NCI-H774 (cell line): ENCODE data around the gene RAD9A.

Experiments used
- DNase-seq: peaks from one replicate; lab custom pipeline; 2025; lab: John Stamatoyannopoulos, UW

The RAD9A gene

DNA sequence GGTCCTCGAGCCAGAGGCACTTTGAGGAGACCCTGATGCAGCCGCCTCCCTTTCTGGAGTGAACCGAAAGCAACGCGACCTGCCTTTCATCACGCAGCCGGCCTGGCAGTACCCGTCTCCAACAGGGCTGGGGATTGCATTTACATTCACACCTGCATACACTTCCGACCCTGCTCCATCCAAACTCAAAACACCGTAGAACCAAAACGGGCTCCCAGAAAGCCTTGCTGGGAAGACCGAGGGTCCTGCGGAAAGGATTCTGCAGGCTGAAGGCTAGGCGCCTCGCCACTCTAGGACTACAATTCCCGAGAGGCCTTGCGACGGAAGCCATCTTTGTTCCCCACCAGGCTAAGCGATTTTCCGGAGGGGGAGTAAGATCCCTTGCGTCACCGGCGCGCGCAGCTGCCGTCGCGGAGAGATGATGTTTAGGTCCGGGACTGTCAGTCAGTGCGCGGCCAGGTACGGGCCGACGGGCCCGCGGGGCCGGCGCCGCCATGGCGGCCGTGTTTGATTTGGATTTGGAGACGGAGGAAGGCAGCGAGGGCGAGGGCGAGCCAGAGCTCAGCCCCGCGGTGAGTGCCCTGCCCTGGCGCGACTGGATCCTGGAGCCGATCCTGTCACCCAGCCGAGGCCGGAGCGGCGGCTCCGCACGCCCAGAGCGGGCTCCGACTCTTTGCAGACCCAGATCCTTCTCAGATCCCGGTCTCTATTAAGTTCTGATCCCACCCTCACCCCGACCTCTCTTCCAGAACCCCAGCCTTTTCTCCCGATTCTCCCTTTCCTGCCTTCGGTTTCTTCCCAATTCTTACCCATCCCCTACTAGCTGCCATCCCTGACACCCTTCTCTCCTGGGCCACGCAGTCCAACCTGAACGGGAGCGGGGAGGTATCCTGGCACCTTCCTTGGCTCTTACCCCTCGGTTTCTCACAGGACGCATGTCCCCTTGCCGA, 36.5 kb downstream of the RAD9A start, which contains the start of gene RPS6KB2:
Gene RPS6KB2 (plus strand): TSS at position 443 of the 950 bp plus-strand sequence. CDS start 52 bp downstream, at position 495.
- DNase-seq, result peak; percentile 98

DNA sequence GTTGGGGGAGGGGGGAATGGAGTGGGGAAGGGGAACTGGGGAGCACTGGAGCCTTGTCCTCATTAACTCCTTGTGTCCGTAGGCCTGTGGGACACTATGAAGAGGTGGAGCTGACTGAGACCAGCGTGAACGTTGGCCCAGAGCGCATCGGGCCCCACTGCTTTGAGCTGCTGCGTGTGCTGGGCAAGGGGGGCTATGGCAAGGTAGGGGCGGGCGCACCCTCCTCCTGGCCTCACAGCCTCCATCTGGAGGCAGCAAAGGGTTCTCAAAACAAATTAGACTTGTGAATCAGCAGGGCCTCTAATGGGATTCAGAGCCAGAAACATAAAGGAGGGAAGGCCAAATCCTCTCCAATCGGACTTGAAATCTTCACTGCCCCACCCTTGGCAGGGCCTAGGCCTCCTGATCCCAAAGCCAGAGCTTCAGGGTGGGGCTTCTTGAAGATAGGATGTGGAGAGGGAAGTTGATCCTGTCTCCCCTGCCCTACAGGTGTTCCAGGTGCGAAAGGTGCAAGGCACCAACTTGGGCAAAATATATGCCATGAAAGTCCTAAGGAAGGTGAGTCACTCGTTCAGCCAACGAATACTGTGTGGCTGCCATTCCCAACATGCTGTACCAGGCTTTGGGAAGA, 37.4 kb downstream of the RAD9A start:
- no peak for DNase-seq

DNA sequence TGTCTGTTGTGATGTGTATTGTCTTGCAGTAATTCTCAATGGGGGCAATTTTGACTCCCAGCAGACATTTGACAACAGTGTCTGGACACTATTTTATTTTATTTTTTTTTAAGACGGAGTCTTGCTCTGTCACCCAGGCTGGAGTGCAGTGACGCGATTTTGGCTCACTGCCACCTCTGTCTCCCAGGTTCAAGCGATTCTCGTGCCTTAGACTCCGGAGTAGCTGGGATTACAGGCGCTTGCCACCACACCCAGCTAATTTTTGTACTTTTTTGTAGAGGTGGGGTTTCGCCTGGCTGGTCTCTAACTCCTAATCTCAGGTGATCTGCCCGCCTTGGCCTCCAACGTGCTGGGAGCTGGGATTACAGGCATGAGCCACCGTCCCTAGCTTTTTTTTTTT, 37.9 kb downstream of the RAD9A start:
- DNase-seq, result no peak

DNA sequence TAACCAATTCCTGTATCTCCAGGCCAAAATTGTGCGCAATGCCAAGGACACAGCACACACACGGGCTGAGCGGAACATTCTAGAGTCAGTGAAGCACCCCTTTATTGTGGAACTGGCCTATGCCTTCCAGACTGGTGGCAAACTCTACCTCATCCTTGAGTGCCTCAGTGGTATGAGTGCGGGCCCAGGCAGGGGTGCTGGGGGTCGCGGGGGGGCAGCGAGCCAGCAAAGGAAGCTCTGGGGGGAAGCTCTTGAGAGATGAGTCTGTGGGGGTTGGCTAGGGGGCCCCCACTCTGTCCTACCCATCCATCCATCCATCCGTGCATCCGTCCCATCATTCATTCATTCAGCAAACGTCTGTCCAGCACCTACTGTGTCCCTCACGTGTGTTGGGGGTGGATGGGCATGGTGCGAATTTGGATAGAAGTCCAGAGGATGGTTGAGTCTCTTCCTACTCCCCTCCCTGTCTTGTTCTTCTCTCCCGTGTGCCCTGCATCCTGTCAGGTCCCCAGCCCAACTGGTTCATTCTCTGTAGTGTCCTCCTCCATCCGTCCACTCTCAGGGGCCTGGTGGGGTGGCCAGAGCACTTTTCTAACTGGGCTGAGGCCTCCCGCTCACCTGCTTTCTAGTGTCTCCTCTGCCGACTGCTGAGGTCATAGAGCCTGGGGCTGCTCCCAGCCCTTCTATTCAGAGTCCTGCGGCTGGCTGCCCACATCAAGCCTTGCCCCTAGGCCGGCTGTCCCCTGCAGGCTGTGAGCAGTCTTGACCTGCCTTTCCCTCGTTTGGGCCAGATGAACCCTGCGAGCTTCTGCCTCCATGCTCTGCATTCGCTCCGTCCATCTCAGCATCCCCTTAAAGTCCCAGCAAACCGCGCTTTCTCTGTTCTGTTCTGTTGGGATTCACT, 39.8 kb downstream of the RAD9A start:
- DNase-seq, result no peak

DNA sequence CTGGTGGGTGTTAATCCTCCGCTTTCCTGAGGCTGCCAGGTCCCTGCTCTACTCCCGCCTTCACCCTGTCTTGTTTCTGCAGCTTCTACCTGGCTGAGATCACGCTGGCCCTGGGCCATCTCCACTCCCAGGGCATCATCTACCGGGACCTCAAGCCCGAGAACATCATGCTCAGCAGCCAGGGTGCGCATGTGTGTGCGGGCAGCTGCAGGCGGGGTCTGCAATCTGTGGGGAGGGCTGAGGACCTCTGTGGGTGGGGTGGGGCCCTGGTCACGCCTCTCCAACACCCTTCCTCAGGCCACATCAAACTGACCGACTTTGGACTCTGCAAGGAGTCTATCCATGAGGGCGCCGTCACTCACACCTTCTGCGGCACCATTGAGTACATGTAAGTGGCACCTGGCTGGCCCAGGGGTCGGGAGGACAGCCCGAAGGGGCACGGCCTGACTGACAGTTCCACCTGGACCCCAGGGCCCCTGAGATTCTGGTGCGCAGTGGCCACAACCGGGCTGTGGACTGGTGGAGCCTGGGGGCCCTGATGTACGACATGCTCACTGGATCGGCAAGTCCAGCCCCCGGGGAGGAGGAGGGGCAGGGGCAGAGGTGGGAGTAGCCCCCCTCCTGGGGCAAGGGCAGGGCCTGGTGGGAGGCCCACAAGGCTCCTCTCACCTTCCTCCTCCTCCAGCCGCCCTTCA, 41.0 kb downstream of the RAD9A start:
- DNase-seq, result no peak

DNA sequence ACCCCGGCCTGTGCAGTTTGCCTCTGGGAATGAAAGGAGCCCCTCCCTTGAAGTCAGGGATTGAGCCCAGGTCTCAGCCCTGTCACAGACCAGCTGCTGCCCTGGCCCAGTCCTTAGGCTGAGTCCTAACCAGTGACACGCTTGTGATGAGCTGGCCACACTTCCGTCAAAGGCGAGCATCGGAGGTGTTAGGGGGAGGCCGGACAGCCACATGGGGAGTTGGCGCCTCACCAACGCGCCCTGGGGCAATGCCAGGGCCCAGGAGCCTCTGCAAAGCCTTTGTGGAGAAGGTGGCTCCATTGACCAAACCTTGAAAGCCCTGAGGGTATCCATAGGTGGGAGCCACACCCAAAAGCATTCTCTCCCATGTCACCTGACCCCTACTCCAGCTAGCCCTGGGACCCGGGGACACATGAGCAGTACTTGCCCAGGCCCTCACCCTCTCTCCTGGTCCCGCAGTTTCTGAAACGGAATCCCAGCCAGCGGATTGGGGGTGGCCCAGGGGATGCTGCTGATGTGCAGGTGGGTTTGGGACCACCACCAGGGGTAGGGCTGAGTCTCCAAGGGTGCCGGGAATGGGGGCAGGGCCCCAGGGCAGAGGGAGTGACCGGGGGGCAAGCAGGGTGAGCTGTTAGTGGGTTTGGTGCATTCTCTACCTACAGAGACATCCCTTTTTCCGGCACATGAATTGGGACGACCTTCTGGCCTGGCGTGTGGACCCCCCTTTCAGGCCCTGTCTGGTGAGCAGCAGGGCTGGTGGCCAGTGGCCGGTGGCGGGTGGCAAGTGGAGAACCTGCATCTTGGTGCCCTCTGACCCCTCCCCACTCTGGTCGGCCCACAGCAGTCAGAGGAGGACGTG, 42.0 kb downstream of the RAD9A start:
- no peak for DNase-seq

DNA sequence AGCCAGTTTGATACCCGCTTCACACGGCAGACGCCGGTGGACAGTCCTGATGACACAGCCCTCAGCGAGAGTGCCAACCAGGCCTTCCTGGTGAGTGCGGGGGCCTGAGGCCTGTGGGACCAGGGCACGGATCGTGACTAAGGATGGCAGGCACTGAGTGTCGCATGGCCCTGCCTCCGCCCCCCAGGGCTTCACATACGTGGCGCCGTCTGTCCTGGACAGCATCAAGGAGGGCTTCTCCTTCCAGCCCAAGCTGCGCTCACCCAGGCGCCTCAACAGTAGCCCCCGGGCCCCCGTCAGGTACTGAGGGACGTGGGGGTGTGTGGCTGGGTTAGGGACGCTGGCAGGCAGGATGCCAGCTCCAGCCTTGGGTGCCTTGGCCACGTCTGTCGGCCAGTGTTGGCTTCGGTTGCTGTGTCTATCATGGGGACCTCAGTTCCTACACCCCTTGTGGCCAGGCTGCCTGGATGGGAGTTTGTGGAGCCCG, 42.7 kb downstream of the RAD9A start:
- no peak for DNase-seq

DNA sequence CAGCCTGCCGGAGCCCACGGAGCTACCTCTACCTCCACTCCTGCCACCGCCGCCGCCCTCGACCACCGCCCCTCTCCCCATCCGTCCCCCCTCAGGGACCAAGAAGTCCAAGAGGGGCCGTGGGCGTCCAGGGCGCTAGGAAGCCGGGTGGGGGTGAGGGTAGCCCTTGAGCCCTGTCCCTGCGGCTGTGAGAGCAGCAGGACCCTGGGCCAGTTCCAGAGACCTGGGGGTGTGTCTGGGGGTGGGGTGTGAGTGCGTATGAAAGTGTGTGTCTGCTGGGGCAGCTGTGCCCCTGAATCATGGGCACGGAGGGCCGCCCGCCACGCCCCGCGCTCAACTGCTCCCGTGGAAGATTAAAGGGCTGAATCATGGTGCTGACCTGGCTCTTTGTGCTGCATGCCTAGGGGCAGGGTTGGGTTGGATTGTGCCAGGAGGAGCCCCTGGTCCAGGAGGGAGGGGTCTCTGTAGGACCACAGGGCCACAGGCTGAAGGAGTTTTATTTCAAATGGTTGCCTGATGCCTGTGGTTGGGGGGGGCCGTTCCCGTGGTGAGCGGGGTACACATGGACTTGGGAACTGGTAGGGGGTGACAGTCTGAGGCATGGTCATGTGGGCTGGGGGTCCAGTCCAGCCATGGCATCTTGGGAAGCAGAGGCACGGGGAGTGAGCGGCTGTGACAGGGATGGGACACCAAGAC, 43.4 kb downstream of the RAD9A start:
- no peak for DNase-seq

DNA sequence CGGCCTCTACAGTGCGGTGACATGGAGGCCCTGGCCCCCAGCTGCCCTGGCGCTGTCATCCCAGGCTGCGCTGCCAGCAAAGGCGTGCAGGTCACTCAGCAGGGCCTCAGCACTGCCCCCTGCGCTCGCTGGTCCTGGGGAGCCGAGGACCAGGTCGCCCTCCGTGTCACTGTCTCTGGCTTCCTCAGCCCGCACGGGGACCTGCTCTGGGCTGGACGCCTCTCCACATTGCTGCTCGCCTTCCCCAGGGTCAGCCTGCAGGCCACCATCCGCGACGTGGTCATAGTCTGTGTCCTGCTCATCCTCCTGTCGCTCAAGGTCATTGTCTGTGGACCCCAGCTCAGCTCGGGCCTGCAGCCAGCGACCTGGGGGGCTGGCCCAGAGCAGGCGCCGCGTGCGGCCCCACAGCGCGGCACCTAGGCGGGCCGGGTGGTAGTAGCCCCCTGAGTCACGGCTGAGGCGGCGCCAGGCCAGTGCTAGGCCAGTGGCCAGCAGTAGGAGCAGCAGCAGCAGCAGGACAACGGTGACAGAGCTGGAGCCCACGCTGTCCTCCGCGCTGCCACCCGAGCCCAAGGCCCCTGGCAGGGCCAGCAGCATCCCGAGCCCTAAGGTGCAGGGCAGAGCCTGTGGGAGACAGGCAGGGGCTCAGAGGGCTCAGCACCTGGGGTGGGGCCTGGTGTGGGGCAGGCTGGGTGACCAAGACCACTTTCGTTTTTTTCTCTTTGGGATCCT, 44.1 kb downstream of the RAD9A start:
- no peak for DNase-seq

DNA sequence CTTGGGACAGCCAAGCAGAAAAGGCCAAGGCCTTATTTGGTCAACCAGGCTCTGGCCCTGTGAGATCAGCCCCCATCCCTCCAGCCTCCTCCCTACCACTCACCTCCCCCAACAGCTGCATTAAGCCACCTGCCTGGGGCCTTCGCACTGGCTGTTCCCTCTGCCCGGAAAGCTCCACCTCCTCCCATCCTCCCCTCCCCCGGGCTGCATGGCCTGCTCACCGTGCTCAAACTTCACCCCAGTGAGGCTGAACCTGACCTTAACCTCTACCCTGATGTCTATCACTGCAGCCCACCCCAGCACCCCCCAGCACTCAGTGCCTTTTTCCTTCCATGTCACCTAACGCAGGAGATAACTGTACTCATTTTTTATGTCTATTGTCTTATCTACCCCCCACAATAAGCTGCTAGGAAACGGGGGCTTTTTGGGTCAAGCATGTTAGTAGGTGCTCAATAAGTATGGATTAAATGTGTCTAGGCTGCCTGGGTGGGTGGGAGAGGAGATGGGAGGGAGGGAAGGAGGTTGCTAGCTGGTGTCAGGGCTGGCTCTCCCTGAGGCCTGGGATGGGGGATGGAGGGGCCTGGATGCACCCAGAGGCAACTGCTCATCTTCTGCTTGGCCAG, 44.8 kb downstream of the RAD9A start:
- no peak for DNase-seq

DNA sequence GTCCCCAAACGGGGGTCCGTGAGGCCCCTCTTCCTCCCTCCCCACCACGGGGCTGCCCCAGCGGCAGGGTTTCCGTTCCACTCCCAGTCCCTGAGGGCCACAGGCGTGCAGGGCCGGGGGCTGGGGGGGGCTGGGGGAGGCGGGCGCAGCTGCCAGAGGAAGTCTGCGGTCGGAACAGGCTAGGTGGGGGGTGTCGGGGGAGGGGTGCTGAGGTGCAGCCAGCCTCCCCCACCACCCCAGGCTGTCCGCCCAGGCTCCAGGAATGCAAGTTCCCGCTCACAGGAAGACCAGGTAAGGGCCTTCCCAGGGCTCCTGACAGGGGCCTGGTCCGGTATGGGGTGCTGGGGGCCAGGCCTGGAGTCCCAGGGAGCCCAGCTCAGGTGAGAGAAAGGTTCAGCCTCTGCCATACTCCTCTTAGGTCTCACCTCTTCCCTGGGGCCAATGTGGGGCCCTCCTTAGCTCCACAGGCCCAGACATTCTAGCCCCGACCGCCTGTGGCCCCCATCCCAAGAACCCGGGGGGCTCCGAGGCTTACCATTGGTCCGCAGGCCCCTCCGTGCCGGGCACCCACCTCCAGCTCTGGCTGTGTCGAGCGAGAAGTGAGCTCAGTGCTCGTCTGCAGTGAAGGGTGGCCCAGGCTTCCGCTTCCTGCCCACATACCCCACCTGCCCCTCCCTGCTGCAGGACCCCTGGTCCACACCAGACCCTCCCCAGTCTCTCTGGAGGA, 45.5 kb downstream of the RAD9A start, which contains the start of gene PTPRCAP:
Gene PTPRCAP (minus strand): TSS at position 601 of the 727 bp plus-strand sequence. CDS start 63 bp downstream, at position 538.
- DNase-seq, result no peak

DNA sequence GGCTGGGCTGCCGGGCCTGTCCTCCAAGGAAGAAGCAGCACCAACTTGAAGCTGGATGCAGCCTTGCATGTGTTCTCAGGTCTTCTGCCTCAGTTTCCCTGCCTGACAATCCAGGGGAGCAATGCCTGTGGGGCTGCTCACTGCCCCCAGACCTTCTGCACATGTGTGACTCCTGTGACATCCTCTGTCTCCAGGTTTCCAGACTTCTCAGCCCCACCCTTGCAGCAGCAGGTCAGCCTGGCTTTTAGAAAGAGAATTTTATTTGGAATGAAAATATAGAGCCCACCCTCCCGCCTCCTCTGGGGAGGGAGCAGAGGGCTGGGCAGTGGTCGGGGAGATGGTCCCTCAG, 46.0 kb downstream of the RAD9A start:
- no peak for DNase-seq

DNA sequence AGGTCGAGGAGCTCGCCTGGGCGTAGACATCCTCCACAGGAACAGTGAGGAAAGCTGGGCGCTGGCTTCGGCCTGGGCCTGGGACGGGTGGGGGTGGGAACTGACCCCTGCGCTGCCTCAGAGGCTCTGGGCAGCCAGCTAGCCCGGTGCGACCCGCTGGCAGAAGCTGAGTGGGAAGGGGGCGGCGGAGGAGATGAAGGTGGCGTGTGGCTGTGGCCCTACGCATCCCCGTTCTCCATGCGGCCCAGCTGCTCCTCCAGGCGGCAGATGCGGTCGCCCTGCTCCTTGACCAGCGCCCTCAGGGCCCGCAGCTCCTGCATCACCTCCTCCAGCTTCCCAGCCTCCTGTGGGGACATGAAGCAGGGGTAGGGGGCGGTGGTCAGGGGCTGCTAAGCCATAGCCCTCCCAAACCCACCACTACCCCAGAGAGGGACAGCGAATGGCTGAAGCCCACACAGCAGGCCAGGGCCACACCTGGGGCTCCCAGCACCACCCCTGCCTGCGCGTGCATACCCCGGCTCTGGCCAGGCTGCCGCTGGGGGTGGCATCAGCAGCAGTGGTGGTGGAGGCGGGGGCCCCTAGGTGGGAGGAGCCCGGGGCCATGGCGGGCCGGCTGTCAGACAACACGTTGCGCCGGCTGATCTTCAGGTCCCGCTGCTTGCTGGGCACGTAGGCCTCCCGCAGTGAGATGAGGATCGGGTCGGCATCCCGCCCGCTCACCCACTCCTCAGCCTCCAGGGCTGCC, 46.5 kb downstream of the RAD9A start:
- DNase-seq, result no peak

DNA sequence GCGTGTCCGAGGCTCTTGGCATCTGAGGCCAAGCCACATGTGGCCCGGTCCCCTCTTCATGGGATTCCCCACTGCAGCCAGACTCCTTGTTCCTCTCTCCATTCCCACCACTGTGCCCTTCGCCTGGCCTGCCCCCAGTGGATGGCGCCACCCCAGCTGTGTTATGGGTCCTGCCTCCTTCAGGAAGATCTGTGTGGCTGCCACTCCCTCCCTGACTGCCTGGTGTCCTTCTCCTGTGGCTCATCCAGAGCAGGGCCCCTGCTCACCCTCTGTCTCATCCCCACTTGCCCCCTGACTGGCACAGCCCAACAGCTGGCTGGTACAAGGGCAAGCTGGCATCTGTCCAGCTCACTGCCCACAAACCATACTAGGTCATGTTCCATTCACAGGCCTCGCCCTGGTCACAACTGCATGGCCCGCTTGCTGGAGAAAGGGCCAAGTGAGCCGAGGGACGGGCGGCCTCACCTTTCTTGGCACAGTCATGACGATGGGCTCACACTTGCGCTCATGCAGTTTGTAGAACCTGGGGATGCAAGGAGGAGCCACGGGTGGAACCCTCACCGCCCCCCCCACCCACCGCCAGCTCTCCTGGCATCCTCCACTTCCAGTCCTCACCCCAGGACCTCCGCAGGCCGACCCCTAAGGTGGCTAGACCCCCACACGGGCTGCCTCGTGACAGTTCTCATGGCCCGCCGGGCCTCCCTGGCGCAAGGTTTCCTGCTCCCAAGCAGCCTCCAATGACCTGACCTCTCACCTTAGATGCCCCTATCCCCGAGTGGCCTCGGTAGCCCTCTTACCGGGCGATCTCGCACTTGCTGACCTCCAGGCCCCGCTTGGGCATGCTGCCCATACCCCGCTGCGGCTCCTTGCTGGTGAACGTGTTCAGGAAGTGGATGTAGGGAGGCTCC, 47.8 kb downstream of the RAD9A start:
- no peak for DNase-seq

DNA sequence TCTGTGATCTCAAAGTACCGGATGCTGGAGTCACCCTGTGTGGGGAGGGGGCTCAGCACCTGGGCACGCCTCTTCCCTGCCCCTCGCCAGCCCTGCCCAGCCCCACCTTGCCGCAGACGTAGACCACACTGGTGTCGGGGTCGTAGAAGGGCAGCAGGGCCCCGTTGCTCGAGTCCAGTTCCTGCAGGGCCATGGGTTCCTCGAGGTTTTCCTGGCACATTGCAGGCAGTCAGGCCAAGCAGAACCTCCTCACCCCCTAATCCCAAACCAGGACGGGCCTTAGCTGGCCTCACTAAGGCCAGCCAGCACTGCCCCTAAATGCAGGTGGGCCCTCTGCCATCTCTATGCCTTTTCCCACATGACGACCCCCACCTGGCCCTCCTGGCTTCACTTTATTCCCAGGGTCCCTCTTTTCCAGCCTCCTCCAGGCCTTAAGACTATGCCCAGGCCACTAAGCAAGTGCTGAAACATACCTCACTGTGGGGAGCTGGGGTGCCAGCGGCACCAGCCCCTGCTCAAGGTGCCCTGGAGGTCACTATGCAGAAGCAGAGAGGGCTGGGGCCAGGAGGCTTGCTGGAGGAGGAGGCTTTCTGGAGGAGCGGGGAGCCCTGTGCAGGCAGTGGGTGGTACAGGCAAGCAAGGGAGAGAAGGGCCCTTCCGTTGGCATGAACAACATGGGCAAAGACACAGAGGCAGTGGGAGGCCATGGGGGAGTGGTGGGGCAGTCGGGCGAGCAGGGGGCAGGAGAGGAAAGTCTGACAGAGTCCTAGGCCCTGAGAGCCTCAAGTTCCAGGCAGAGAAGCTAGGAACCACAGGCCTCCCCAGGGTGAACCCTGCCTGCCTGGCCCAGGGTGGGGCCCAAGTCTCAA, 48.7 kb downstream of the RAD9A start:
- no peak for DNase-seq
